DMS114 treated with DMSO at 0.1 percent for 48 hours (cell line): ENCODE data around the gene DARS1.
"Not testable (repeated sequence)": the region's sequence is repeated elsewhere in the genome, so short reads cannot be mapped to it uniquely, and the experiment has no call there.

Experiments
- DNase-seq: peaks from one replicate; lab custom pipeline; 2025; ENCODE audit not compliant: unreplicated experiment; lab: John Stamatoyannopoulos, UW

Gene DARS1

GRCh38 chr2:135890149-135890548 lies 95.3 kb downstream of the DARS1 start:
- no peak for DNase-seq

- DNase-seq, result not testable (repeated sequence)
Observed at GRCh38 chr2:135888587-135888986, 96.8 kb downstream of the DARS1 start.

- DNase-seq, result no peak
Observed at GRCh38 chr2:135885709-135886108, 99.7 kb downstream of the DARS1 start.

- DNase-seq, result no peak
Observed at GRCh38 chr2:135882415-135882814, 103.0 kb downstream of the DARS1 start.

- not testable (repeated sequence) for DNase-seq
Observed at GRCh38 chr2:135876770-135877169, 108.7 kb downstream of the DARS1 start.

- peak; percentile 89 for DNase-seq
Observed at GRCh38 chr2:135876066-135876711, 109.2 kb downstream of the DARS1 start, which contains the start of gene MCM6. TSS of gene MCM6 (minus strand) at chr2:135876443. CDS start at chr2:135876365, 78 bp downstream.

- no peak for DNase-seq
Observed at GRCh38 chr2:135875491-135876065, 109.8 kb downstream of the DARS1 start.

GRCh38 chr2:135874777-135875365 lies 110.6 kb downstream of the DARS1 start:
- DNase-seq, result no peak

- no peak for DNase-seq
Observed at GRCh38 chr2:135870571-135870970, 114.9 kb downstream of the DARS1 start.

GRCh38 chr2:135863233-135863632 lies 122.2 kb downstream of the DARS1 start:
- no peak for DNase-seq

GRCh38 chr2:135862718-135863117 lies 122.7 kb downstream of the DARS1 start:
- DNase-seq, result no peak
